Measurements from ENCODE around the gene SLC18A3. TPM values are rescaled to one million over a fixed set of nuclear protein-coding genes. Genes with fewer than 3 reads are reported as not detected.

The SLC18A3 gene
- total RNA-seq, 4 donors from 2014 or later, result not detected

DNA sequence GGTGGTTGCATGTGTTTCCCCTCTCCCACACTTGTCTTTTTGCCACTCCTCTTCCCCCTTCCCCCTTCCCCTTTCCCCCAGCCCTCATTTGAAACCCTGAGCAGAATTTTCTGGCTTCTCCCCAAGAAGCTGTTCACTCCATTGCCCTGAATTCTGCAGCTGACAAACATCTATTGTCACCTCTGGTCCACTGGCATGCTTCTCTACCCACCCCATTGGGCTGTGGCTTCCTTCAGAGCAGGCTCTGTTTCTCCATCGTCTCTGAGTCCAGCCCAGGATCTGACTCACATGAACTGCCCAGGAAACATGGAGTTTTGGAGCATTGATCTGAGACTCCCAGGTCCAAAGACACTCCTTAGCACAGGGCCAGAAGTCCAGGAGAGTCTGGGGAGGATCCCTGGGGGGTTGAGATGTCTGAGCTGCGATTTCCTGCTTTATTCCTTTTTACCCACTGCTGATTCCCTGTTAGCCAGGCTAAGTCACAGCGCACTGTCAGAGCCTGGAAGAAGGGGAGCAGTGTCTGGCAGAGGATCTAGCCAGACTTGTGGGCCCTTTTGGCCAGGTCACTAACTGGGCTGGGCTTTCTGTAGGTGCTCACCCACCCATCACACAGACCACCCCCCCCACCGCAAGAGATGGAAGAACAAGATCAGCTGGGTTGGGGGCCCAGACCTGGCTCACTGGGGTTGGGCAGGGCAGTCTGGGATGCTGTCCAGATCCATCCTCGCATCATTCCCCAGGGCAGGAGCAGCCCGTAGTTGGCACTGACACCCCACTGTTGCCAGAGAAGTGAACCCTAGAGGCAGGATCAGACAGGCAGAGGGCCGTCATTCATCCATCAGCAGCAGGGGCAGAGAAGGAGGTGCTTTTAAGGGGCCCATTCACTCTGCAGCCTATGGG lies 7.3 kb downstream of the SLC18A3 start:
- Histone ChIP-seq H3K27ac (no peak overlapping the region), H3K9me3 (no peaks in the 10 kb centered on the region), H3K4me1 (peaks cover 0 to 19% (median 0%) of the 10 kb centered on the region in 4 donors), H3K4me3 (no peak overlapping the region), H3K27me3 (peaks cover 0 to 72% of the 10 kb centered on the region in 2 donors), H3K36me3 (no peaks in the 10 kb centered on the region)
- DNase-seq (ENCODE audit: low spot score in 2 of 2), result no peak
- 60 to 63% methylated on average over 7 of the region's 7 CpGs for WGBS, 2 donors
- TF ChIP-seq CTCF (IDR thresholded peaks at IDR 0.05) (no peak), EP300 (IDR thresholded peaks at IDR 0.05) (no peak), POLR2A (IDR thresholded peaks at IDR 0.05) (no peak)

GRCh38 chr10:49618821-49619220 lies 8.7 kb downstream of the SLC18A3 start:
- 83 to 88% methylated on average over 2 of the region's 2 CpGs for WGBS, 2 donors
- Histone ChIP-seq H3K36me3 (no peaks in the 10 kb centered on the region), H3K4me3 (no peak overlapping the region), H3K27me3 (peaks cover 0 to 58% of the 10 kb centered on the region in 2 donors), H3K9me3 (no peaks in the 10 kb centered on the region), H3K27ac (no peak overlapping the region), H3K4me1 (peaks cover 0 to 7% (median 0%) of the 10 kb centered on the region in 4 donors)
- TF ChIP-seq POLR2A (IDR thresholded peaks at IDR 0.05) (no peak), CTCF (IDR thresholded peaks at IDR 0.05) (no peak), EP300 (IDR thresholded peaks at IDR 0.05) (no peak)
- DNase-seq (ENCODE audit: low spot score in 2 of 2), result no peak

DNA sequence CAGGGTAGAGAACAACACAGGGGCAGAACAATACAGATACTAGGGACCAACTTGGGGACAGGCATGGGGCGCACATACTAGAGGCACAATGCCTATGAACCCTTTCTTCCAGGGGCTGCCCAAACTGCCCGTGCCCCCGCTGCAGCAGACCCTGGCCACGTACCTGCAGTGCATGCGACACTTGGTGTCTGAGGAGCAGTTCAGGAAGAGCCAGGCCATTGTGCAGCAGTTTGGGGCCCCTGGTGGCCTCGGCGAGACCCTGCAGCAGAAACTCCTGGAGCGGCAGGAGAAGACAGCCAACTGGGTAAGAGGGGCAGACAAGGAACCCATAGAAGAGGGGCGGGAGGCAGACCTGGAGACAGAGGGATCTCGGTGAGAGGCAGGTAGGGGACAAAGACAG lies 9.5 kb downstream of the SLC18A3 start:
- WGBS, 2 donors, result 52 to 57% methylated on average over 10 of the region's 10 CpGs
- no peak overlapping the region for H3K4me3 ChIP-seq
- no peaks in the 10 kb centered on the region for H3K36me3 ChIP-seq
- H3K27me3 ChIP-seq, result peaks cover 0 to 50% of the 10 kb centered on the region in 2 donors
- H3K4me1 ChIP-seq, result no peaks in the 10 kb centered on the region
- no peak for TF ChIP-seq POLR2A (IDR thresholded peaks at IDR 0.05)
- TF ChIP-seq CTCF (IDR thresholded peaks at IDR 0.05), result no peak
- TF ChIP-seq EP300 (IDR thresholded peaks at IDR 0.05), result no peak
- no peak for DNase-seq (ENCODE audit: low spot score in 2 of 2)
- H3K9me3 ChIP-seq, result no peaks in the 10 kb centered on the region
- H3K27ac ChIP-seq, result no peak overlapping the region

DNA sequence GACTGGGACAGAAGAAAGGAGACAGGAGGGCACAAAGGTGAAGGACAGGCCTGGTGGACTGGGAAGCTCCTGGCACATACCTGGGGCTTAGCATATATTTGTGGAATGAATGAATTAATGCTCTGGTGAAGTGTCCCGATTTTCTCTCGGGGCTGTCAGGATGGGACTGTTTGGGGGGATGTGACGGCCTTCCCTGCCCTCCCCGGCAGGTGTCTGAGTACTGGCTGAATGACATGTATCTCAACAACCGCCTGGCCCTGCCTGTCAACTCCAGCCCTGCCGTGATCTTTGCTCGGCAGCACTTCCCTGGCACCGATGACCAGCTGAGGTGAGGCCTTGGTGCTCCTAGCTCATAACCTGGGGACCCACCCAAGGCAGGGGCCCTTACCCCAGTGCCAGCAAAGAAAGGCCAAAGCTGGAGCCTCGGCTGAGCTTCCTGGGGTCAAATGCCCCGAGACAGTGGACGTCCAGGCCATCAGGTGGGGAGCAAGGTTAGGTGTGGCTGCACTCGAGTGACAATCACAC lies 10.2 kb downstream of the SLC18A3 start:
- no peak overlapping the region for H3K4me3 ChIP-seq
- no peaks in the 10 kb centered on the region for H3K36me3 ChIP-seq
- no peak overlapping the region for H3K27ac ChIP-seq
- H3K9me3 ChIP-seq, result no peaks in the 10 kb centered on the region
- H3K4me1 ChIP-seq, result no peaks in the 10 kb centered on the region
- H3K27me3 ChIP-seq, result peaks cover 0 to 43% of the 10 kb centered on the region in 2 donors
- DNase-seq (ENCODE audit: low spot score in 2 of 2), result no peak
- WGBS, 2 donors, result 80 to 83% methylated on average over 9 to 12 of the region's 12 CpGs
- TF ChIP-seq CTCF (IDR thresholded peaks at IDR 0.05), result no peak
- no peak for TF ChIP-seq POLR2A (IDR thresholded peaks at IDR 0.05)

GRCh38 chr10:49620841-49621378 lies 10.8 kb downstream of the SLC18A3 start:
- no peak for DNase-seq (ENCODE audit: low spot score in 2 of 2)
- no peaks in the 10 kb centered on the region for H3K4me1 ChIP-seq
- no peak overlapping the region for H3K27ac ChIP-seq
- H3K27me3 ChIP-seq, result peaks cover 0 to 38% of the 10 kb centered on the region in 2 donors
- WGBS, 2 donors, result 11 to 52% methylated on average over 4 to 6 of the region's 6 CpGs
- H3K4me3 ChIP-seq, result no peak overlapping the region
- no peaks in the 10 kb centered on the region for H3K9me3 ChIP-seq
- TF ChIP-seq CTCF (IDR thresholded peaks at IDR 0.05) (no peak), POLR2A (IDR thresholded peaks at IDR 0.05) (no peak), EP300 (IDR thresholded peaks at IDR 0.05) (no peak)
- no peaks in the 10 kb centered on the region for H3K36me3 ChIP-seq

All from tibial nerve (tissue), 4 donors.